Transverse colon (tissue), 4 donors: Measurements from ENCODE around the gene ACTN1.

Experiments used
- POLR2A ChIP-seq: fragments of 450-650 bp; IDR thresholded peaks from one replicate; pipeline ENCODE4 v1.6.1; 2016; ENCODE audit warnings: antibody characterized with exemption, mild to moderate bottlenecking, moderate library complexity
- POLR2AphosphoS5 ChIP-seq, 3 donors: sonication (generic); formaldehyde crosslinking; IDR thresholded peaks; one replicate each; pipeline ENCODE4 v1.6.1; 2016; ENCODE audit warnings: antibody characterized with exemption in 3 of 3
- TF ChIP-seq, protein P1 (sequence below), 5 experiments: fragments of 200-600 bp in 3 of 5; fragments of 450-650 bp in 2 of 5; sonication (generic) in 3 of 5; IDR thresholded peaks; 1 replicate in 2 of 5; 2 replicates in 3 of 5; pipeline ENCODE4 v1.5.1; 2016 to 2017; ENCODE audit warnings: antibody characterized with exemption in 5 of 5, inconsistent platforms in 3 of 5, mild to moderate bottlenecking in 2 of 5, moderate library complexity in 1 of 5

DNA sequence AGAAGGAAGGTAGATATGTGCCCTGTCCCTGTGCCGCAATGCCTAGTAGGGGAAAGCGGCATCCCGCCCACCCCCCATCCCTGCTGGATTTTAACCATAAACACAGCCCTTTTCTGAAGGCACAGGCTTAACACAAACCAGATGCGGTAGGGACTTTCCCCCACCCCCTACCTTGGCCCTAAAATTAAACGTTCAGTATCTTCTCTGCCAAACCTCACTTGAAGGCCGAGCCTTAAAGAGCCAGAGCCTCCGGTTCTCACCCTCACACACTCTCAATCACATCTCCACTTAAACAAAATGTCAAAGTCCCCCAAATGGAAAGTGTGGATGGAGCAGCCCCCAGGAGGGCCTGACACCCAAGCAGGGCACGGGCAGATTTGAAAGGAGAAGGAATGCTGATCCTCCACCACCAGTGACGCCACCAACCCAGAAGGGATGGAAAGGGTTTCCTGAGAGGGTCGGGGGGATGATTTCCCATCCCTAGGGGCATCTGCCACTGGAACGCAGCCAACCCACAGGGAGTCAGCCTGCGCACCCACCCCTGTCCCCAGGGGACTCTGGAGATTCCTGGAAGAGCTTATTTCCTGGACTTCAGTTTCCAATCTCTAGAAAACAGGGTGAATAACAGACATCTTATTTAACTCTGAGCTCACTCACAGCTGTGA, 26.4 kb downstream of the ACTN1 start:
- TF ChIP-seq, protein P1, sequence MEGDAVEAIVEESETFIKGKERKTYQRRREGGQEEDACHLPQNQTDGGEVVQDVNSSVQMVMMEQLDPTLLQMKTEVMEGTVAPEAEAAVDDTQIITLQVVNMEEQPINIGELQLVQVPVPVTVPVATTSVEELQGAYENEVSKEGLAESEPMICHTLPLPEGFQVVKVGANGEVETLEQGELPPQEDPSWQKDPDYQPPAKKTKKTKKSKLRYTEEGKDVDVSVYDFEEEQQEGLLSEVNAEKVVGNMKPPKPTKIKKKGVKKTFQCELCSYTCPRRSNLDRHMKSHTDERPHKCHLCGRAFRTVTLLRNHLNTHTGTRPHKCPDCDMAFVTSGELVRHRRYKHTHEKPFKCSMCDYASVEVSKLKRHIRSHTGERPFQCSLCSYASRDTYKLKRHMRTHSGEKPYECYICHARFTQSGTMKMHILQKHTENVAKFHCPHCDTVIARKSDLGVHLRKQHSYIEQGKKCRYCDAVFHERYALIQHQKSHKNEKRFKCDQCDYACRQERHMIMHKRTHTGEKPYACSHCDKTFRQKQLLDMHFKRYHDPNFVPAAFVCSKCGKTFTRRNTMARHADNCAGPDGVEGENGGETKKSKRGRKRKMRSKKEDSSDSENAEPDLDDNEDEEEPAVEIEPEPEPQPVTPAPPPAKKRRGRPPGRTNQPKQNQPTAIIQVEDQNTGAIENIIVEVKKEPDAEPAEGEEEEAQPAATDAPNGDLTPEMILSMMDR (IDR thresholded peaks at IDR 0.05) = no peak
- TF ChIP-seq POLR2A (no peak), POLR2AphosphoS5 (IDR thresholded peaks at IDR 0.05) (peak; percentile 58 to 71 (median 69))
